GM18519 (cell line): ENCODE results near the gene ATP1A3.

Experiments used
- ATAC-seq: cut with Tn5 transposase; IDR thresholded peaks from one replicate; pipeline ENCODE4 v1.9.1; 2021; ENCODE audit warnings: mild to moderate bottlenecking, moderate library complexity; ENCODE audit not compliant: unreplicated experiment, low FRiP score

Gene ATP1A3

DNA sequence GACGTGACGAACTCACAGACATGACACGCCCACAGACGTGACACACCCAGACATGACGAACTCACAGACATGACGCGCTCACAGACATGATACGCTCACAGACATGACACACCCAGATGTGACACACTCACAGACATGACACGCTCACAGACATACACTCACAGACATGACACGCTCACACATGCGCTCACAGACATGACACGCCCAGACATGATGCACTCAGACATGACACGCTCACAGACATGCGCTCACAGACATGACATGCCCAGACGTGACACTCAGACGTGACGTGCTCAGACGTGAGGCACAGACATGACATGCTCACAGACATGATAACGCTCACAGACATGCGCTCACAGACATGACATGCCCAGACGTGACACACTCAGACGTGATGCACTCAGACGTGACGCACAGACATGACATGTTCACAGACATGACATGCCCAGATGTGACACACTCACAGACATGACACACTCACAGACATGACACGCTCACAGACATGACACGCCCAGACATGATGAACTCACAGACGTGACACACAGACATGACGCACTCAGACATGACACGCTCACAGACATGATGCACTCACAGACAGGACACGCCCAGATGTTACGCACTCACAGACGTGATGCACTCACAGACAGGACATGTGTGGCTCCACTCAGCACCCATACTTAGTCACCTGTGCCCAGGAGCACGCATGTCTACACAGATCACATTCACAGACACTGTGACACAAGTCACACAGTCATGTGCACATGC lies 73.9 kb downstream of the ATP1A3 start:
- ATAC-seq, result no peak

DNA sequence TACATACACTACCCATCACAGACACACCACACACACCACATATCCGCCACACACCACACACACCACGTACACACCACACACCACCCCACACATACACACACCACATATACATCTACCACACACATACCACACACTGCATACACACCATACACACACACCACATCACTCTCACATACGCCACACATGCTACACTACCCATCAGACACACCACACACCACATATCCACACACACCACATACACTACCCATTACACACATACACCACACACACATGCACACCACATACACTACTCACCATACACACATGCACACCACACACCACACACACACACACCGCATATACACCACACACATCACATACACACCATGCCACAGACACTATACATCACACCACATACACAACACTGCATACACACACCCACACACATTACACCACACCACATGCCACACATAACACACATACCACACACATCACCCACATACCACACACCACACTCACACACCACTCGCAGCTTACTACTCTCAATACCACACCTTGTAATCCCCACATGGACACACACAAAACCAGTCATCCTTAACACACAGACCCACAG lies 75.3 kb downstream of the ATP1A3 start:
- ATAC-seq, result no peak

DNA sequence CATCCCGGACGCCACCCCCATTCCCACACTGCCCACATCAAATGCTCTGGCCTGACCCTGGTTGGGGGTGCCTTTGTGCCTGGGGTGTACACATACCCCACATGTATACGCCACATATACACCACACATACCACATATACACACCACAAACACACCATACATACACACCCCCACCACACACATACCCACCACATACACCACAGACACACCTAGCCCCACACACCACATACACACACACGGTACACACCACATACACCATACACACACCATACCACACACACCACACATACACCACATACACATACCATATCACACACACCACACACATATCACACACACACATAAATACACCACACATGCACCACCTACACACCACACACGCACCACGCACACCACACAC lies 75.9 kb downstream of the ATP1A3 start:
- no peak for ATAC-seq

- ATAC-seq, result no peak
Observed at GRCh38 chr19:41917676-41918075, 76.4 kb downstream of the ATP1A3 start.
